IMR-90 (cell line): ENCODE data around the gene USP47.

ENCODE experiments used
- BHLHE40 ChIP-seq: fragments of 150-350 bp; IDR thresholded peaks from 2 replicates; pipeline ENCODE4 v1.6.1; 2016; ENCODE audit warnings: mild to moderate bottlenecking, low read depth, low read length
- CEBPB ChIP-seq: IDR thresholded peaks from 2 replicates; pipeline ENCODE4 v1.6.1; 2012; ENCODE audit warnings: low read depth, low read length, improper control_type of control experiment
- CTCF ChIP-seq: conservative IDR thresholded peaks from 2 replicates; pipeline ENCODE4 v1.5.1; 2012; ENCODE audit warnings: mild to moderate bottlenecking, low read depth, low read length, improper control_type of control experiment
- MXI1 ChIP-seq: IDR thresholded peaks from 2 replicates; pipeline ENCODE4 v1.6.1; 2012; ENCODE audit warnings: low read depth, mild to moderate bottlenecking, low read length, moderate library complexity, borderline replicate concordance
- NFE2L2 ChIP-seq: fragments of 150-350 bp; IDR thresholded peaks from 2 replicates; pipeline ENCODE4 v1.6.1; 2016; ENCODE audit warnings: low read depth, mild to moderate bottlenecking, low read length
- POLR2A ChIP-seq: IDR thresholded peaks from 2 replicates; pipeline ENCODE4 v1.6.1; 2012; ENCODE audit warnings: mild to moderate bottlenecking, low read depth, low read length
- RAD21 ChIP-seq: IDR thresholded peaks from 2 replicates; pipeline ENCODE4 v1.6.1; 2012; ENCODE audit warnings: low read length, improper control_type of control experiment
- RCOR1 ChIP-seq: IDR thresholded peaks from 2 replicates; pipeline ENCODE4 v1.6.1; 2012; ENCODE audit warnings: mild to moderate bottlenecking, low read length, improper control_type of control experiment; ENCODE audit not compliant: insufficient replicate concordance

DNA sequence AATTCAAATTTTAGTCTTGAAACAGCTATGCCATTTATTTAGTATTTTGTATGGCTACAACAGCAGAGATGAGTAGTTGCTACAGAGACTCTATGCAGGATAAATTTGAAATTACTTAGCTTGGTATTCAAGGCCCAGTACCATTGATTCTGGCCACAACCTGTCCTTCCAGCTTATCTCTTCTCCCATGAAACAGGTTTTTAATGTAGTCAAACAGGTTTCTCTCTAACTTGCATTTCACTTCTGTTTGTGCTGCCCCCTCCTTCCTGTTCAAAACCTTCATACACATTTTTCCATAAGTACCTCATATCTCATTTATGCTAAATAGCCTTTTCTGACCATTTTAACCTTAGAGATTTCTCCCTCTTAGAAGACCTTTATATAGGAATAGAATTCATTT is 3.3 kb downstream of the USP47 start:
- TF ChIP-seq CTCF: no peak
- no peak for TF ChIP-seq MXI1
- no peak for TF ChIP-seq RCOR1
- TF ChIP-seq POLR2A: no peak
- no peak for TF ChIP-seq CEBPB
- TF ChIP-seq BHLHE40: no peak
- TF ChIP-seq RAD21: no peak
- TF ChIP-seq NFE2L2: no peak
